ENCODE measurements around the gene CEACAM16. TPM values are rescaled to one million over a fixed set of nuclear protein-coding genes. Genes with fewer than 3 reads are reported as not detected.
"Not testable (repeated sequence)": the region's sequence is repeated elsewhere in the genome, so short reads cannot be mapped to it uniquely, and the experiment has no call there.

The CEACAM16 gene
- total RNA-seq, 2 donors from 2014 or later: 0.52 TPM; not detected in 1

- no peak for TF ChIP-seq CTCF (IDR thresholded peaks at IDR 0.05)
- intact Hi-C loops (cut with DNase I): no loop called here
- H3K27me3 ChIP-seq: no peaks in the 10 kb centered on the region
- no peak for DNase-seq
- no peaks in the 10 kb centered on the region for H3K9me3 ChIP-seq
- no peak overlapping the region for H3K4me3 ChIP-seq
- H3K36me3 ChIP-seq: peaks cover 6% of the 10 kb centered on the region
- H3K27ac ChIP-seq: no peak overlapping the region
- H3K4me1 ChIP-seq: no peaks in the 10 kb centered on the region
- no peak overlapping the region for H3K9ac ChIP-seq (ENCODE audit: low read depth in 2 of 2, low read length in 2 of 2)
Measured at GRCh38 chr19:44662691-44663385, 36.1 kb upstream of the CEACAM16 start.

- Histone ChIP-seq H3K4me3 (no peak overlapping the region), H3K27me3 (no peaks in the 10 kb centered on the region), H3K9me3 (no peaks in the 10 kb centered on the region), H3K4me1 (no peaks in the 10 kb centered on the region), H3K36me3 (peaks cover 6% of the 10 kb centered on the region), H3K27ac (no peak overlapping the region), H3K9ac (ENCODE audit: low read depth in 2 of 2, low read length in 2 of 2) (no peak overlapping the region)
- no peak for DNase-seq
- no peak for TF ChIP-seq CTCF (IDR thresholded peaks at IDR 0.05)
- intact Hi-C loops (cut with DNase I): no loop called here
Measured at GRCh38 chr19:44663996-44664395, 35.0 kb upstream of the CEACAM16 start.

DNA sequence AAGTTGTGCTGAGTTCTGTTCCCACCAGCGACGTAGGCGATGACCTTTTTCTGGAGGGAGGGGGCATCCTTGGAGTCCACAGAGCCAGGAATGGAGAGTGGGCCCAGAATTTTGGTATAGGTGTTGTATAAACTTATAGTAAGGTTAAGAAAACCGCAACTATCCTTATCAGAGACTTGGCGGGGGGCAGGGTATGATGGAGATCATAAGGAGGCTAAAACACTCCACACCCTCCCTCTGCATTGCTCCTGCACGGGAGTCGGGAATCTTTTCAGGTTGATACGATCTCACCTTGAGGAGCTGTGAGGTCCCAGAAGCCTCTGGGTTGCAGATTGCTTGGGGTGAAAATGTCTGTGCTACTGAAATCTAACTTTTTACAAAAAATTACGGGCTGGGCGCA is 34.0 kb upstream of the CEACAM16 start:
- H3K36me3 ChIP-seq: peaks cover 6% of the 10 kb centered on the region
- no peak overlapping the region for H3K9ac ChIP-seq (ENCODE audit: low read depth in 2 of 2, low read length in 2 of 2)
- H3K27me3 ChIP-seq: no peaks in the 10 kb centered on the region
- H3K4me1 ChIP-seq: no peaks in the 10 kb centered on the region
- no peak overlapping the region for H3K4me3 ChIP-seq
- H3K9me3 ChIP-seq: no peaks in the 10 kb centered on the region
- TF ChIP-seq CTCF (IDR thresholded peaks at IDR 0.05): no peak
- H3K27ac ChIP-seq: no peak overlapping the region
- no peak for DNase-seq
- intact Hi-C loops (cut with DNase I): no loop called here

- Histone ChIP-seq H3K27ac (no peak overlapping the region), H3K4me1 (no peaks in the 10 kb centered on the region), H3K9ac (ENCODE audit: low read depth in 2 of 2, low read length in 2 of 2) (no peak overlapping the region), H3K9me3 (no peaks in the 10 kb centered on the region), H3K27me3 (no peaks in the 10 kb centered on the region), H3K4me3 (no peak overlapping the region), H3K36me3 (peaks cover 6% of the 10 kb centered on the region)
- TF ChIP-seq CTCF (IDR thresholded peaks at IDR 0.05): no peak
- intact Hi-C loops (cut with DNase I): no loop called here
- no peak for DNase-seq
Measured at GRCh38 chr19:44666852-44667556, 31.9 kb upstream of the CEACAM16 start.

DNA sequence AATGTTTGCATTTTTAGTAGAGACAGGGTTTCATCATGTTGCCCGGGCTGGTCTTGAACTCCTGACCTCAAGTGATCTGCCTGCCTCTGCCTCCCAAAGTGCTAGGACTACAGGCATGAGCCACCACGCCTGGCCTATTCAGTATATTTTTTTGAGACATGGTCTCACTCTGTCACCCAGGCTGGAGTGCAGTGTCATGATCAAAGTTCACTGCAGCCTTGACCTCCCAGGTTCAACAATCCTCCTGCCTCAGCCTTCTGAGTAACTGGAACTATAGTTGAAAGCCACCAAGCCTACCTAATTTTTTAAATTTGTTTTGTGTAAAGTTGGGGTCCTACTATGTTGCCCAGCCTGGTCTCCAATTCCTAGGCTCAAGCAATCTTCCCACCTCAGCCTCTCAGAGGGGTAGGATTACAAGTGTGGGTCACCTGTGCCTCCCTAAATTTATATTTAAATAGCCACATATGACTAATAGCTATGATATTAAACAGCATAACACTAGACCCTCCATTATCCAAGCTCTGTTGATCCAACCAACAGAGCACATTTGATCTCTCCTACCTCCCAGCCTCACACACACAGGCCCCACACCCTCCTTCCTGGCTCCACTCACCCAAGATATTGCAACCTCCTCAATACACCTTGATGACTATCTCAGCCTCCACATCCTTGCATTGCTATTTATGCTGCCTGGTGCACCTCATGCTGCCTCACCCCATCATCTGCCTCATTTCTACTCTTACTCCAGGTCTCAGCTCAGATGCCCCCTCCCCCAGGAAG is 29.8 kb upstream of the CEACAM16 start:
- H3K27ac ChIP-seq: no peak overlapping the region
- H3K27me3 ChIP-seq: no peaks in the 10 kb centered on the region
- no peaks in the 10 kb centered on the region for H3K9me3 ChIP-seq
- TF ChIP-seq CTCF (IDR thresholded peaks at IDR 0.05): no peak
- no peaks in the 10 kb centered on the region for H3K36me3 ChIP-seq
- no peak overlapping the region for H3K9ac ChIP-seq (ENCODE audit: low read depth in 2 of 2, low read length in 2 of 2)
- no peaks in the 10 kb centered on the region for H3K4me1 ChIP-seq
- H3K4me3 ChIP-seq: no peak overlapping the region
- no peak for DNase-seq
- intact Hi-C loops (cut with DNase I): no loop called here

GRCh38 chr19:44670027-44670426 is 28.9 kb upstream of the CEACAM16 start:
- H3K4me3 ChIP-seq; H3K27me3 ChIP-seq; DNase-seq; H3K9me3 ChIP-seq; H3K4me1 ChIP-seq; H3K36me3 ChIP-seq; H3K27ac ChIP-seq; intact Hi-C loops (cut with DNase I); H3K9ac ChIP-seq (ENCODE audit: low read depth in 2 of 2, low read length in 2 of 2): not testable (repeated sequence)
